ENCODE data around the gene TYW1.
A peak's percentile ranks its signal among the peaks of the same experiment; 100 is the strongest.
"Not testable (repeated sequence)": the region's sequence is repeated elsewhere in the genome, so short reads cannot be mapped to it uniquely, and the experiment has no call there.

Gene TYW1

GRCh38 chr7:66994691-66995049 lies 2.0 kb upstream of the TYW1 start:
- DNase-seq (ENCODE audit: low read depth), result peak; percentile 70

- DNase-seq (ENCODE audit: low read depth), result peak; percentile 98
Observed at GRCh38 chr7:66995050-66995776, 1.4 kb upstream of the TYW1 start, which contains the start of gene SBDS. SBDS (minus strand) TSS chr7:66995586; CDS start chr7:66995417, 169 bp downstream.

- DNase-seq (ENCODE audit: low read depth), result peak; percentile 14
Observed at GRCh38 chr7:67000601-67001258, 4.1 kb downstream of the TYW1 start.

DNA sequence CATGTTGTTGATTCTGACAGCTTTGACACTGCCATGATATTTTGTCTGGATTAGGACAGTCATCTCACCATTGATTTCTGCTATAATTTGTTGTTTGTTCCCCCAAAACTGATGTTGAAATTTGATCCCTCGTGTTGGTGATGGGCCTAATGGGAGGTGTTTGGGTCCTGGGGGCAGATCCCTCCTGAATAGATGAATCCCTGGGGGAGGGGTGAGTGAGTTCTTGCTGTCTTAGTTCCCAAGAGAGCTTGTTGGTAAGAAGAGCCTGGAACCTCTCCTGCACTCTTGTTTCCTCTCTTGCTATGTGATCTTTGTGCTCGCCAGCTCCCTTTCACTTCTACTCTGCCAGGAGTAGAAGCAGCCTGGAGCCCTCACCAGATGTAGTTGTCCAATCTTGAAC lies 7.5 kb downstream of the TYW1 start:
- not testable (repeated sequence) for DNase-seq (ENCODE audit: low read depth)

- no peak for DNase-seq (ENCODE audit: low read depth)
Observed at GRCh38 chr7:67006965-67007364, 10.3 kb downstream of the TYW1 start.

GRCh38 chr7:67008260-67008659 lies 11.6 kb downstream of the TYW1 start:
- DNase-seq (ENCODE audit: low read depth), result no peak

DNA sequence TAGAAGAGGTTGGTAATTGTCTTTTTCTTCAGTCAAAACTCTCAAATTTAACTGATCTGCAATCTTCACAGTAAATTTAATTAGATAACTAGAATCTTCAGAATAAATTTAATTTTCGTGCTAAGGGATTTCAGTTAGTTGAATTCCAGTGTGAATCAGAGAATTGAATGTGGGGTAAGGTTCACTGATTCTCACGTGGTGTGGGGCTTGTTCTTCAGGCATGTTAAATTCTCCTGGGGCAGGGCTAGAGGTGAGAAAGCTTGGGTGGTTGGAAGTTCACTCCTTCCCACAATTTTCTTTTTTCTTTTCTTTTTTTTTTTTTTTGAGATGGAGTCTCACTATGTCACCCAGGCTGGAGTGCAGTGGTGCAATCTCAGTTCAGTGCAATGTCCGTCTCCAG lies 13.0 kb downstream of the TYW1 start:
- not testable (repeated sequence) for DNase-seq (ENCODE audit: low read depth)

DNA sequence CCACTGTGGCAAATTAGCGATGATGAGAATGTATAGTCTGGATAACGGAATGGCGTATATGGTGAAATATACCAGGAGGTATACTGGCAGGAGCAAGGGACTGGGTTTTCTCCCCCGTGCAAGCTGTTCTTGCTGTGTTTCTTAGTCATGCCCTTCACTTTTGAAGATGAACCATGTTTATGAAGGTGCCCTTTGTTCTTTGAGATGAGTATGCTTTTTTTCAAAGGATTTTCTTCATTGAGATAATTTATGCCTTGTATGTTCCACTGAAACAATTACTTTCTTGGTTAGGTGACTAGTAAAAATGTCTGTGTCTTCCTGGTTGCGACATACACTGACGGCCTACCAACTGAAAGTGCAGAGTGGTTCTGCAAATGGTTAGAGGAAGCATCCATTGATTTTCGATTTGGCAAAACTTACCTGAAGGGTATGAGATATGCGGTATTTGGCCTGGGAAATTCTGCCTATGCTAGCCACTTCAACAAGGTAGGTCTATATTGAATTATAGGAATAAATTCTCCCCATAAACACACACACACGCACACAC lies 17.5 kb downstream of the TYW1 start:
- DNase-seq (ENCODE audit: low read depth), result not testable (repeated sequence)

DNA sequence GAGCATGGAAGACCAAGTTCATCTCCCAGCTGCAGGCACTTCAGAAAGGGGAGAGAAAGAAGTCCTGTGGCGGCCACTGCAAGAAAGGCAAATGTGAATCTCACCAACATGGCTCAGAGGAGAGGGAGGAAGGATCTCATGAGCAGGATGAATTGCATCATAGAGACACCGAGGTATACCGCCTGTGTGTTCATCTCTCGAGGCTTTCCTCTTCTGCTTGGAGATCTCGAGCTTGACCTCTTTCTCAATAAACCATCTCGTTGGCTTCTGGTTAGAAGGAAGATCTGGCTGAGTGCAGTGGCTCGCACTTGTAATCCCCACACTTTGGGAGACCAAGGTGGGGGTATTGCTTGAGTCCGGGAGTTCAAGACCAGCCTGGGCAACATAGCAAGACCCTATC lies 21.3 kb downstream of the TYW1 start:
- DNase-seq (ENCODE audit: low read depth), result not testable (repeated sequence)

DNA sequence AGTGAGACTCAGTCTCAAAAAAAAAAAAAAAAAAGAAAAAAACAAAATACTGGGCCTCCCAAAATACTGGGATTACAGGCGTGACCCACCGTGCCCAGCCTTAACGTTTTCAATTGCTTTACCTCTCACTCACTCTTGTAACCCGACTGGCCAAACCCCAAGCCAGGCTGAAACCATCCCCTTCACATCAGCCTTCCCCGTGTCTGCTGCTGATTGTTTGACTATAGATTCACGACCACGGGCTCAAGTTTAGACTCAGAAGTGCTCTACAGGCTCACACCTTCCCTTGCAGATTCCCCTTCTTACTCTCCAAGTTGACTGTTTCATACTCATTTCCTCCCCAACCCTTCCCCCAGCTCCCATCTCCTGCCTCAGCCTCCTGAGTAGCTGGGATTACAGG lies 22.3 kb downstream of the TYW1 start:
- DNase-seq (ENCODE audit: low read depth), result no peak

GRCh38 chr7:67019562-67020390 lies 23.1 kb downstream of the TYW1 start:
- DNase-seq (ENCODE audit: low read depth), result no peak

- no peak for DNase-seq (ENCODE audit: low read depth)
Observed at GRCh38 chr7:67021260-67021659, 24.6 kb downstream of the TYW1 start.

GRCh38 chr7:67022511-67022910 lies 25.9 kb downstream of the TYW1 start:
- no peak for DNase-seq (ENCODE audit: low read depth)

DNA sequence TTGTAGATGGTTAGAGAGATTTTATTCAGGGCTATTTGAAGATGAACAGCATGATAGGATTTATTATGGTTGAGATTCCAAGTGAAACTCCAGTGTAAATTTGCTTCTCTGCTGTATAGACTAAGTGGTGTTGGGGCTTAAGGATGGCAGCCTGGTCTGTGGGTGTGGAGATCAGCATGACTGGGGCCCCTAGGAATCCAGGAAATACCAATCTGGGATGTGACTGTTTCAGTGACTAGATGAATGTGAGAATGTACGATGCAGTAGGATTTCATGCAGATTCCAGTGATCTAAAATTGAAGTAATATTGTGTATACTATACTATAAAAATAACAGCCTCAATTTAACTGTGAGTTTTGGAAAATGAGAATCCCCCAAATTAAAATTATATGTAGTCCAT lies 28.8 kb downstream of the TYW1 start:
- DNase-seq (ENCODE audit: low read depth), result not testable (repeated sequence)

DNA sequence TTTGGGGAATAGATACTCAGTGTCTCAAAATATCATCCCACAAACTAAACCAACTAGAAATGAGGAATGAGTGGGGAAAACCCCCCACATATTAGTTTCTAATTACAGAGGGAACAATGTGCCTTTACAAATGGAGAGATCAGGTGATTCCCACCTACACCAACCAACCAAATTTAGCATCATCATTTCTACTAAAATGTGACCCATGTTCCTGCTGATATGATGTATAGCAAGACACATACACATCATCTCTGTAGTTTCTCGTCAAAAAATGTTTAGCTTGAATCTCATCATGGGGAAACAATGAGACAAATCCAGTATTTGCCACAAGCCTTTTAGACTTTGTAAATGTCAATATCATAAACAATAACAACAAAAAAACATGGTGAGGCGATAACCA lies 35.1 kb downstream of the TYW1 start:
- DNase-seq (ENCODE audit: low read depth), result not testable (repeated sequence)

DNA sequence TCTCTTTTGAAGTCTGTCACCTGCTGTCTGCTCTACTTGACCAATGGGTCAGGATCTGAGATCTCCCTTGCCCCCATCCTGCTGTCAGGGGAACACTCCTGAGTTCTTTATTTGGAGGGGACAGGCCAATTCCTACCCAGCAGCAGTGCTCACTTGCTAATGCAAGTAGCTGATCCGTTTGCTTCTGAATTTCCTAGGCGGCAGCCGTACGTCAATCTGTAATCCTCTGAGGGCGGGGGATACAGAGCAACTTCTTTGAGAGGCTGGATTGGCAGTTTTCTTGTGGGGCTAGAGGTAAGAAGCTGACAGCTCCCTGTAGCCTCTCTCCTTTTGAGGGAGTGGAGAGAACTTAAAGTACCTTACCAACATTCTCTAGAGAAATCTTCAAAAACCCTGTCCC lies 36.6 kb downstream of the TYW1 start:
- DNase-seq (ENCODE audit: low read depth), result no peak

- DNase-seq (ENCODE audit: low read depth), result not testable (repeated sequence)
Observed at GRCh38 chr7:67036432-67037395, 40.1 kb downstream of the TYW1 start.

GRCh38 chr7:67040832-67041231 lies 44.2 kb downstream of the TYW1 start:
- not testable (repeated sequence) for DNase-seq (ENCODE audit: low read depth)

DNA sequence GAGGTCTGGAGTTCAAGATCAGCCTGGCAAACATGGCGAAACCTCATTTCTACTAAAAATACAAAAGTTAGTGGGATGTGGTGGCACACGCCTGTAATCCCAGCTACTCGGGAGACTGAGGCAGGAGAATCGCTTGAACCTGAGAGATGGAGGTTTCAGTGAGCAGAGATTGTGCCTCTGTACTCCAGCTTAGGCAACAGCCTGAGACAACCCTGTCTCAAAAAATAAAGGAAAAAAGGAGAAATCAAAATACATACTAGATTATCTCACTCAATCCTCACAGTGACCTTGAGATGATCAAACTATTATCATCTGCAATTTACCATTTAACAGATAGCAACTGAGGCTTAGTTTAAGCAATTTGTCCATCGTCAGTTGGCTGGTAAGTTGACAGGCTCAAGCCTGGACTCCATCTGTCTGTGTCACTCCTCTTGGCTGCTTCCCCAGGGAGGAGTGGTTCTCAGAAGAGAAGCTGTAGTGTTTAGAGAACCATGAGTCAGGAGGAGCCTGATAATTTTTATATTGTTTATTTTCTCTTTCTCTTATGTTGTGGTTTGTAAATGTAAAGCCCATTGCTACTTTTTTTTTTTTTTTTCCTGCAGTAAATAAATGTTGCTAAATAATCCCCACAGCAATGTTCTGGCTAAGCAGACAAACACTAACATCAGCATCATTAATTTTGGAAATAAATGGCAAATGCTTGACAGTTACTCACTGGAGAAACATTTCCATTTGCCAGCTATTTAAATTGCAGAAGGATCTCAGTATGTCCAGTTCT lies 46.3 kb downstream of the TYW1 start:
- DNase-seq (ENCODE audit: low read depth), result peak; percentile 44

- DNase-seq (ENCODE audit: low read depth), result not testable (repeated sequence)
Observed at GRCh38 chr7:67043559-67043930, 46.9 kb downstream of the TYW1 start.

Data from fibroblast of the conjunctiva (primary cell).